H4 (cell line): ENCODE measurements around the gene RNASE13. TPM values are rescaled to one million over a fixed set of nuclear protein-coding genes. Genes with fewer than 3 reads are reported as not detected.
"Not testable (repeated sequence)": the region's sequence is repeated elsewhere in the genome, so short reads cannot be mapped to it uniquely, and the experiment has no call there.

Experiments
- DNase-seq: peaks from one replicate; pipeline ENCODE4 v3.0.0-alpha.2; 2015; ENCODE audit warnings: low spot score
- total RNA-seq: library from RNA; depleted of rRNA; stranded (reverse); fragments of >200 nt; shearing (Covaris generic); gene quantifications from 2 replicates; pipeline ENCODE4 v1.2.3, GENCODE V29; 2014

Gene RNASE13
- total RNA-seq, 1 experiment from 2014 or later: not detected

DNA sequence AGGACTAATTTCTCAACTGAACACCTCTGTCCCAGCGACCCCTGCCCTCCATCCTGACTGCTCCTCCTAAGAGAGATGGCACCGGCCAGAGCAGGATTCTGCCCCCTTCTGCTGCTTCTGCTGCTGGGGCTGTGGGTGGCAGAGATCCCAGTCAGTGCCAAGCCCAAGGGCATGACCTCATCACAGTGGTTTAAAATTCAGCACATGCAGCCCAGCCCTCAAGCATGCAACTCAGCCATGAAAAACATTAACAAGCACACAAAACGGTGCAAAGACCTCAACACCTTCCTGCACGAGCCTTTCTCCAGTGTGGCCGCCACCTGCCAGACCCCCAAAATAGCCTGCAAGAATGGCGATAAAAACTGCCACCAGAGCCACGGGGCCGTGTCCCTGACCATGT lies 8.3 kb upstream of the RNASE13 start:
- no peak for DNase-seq

DNA sequence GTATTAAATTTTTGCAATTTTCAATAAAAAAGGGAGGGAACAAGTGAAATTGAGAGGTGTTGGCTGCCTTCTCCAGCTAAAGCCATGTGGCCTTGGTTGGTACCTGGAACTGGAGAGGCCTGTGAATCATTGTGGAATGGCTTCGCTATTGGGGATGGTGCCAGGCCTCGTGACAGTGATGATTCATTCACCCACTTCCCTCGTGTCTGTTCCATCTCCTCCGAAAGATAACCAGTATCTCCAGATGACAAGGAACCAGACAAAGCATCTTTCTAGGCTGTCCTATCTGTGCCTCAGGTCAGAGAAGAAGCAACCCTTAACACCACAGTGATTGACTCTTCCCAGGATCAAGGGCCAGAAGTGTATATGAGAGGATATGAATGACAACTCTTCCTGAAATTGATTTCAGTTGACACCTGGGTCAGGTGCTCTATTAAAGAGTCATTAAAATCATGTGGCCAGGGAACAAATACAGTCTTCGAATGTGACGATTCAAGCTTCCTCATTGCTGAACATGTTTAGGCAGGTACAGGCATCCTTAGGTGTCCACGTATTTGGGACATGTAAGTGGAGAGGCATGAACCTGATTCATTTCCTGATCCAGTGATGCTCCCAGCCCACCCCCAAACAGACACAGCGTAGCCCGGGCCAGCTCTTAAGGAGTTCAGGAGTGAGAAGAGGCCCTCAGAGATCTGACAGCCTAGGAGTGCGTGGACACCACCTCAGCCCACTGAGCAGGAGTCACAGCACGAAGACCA lies 7.2 kb upstream of the RNASE13 start, which contains the start of gene RNASE7:
Gene RNASE7, plus strand, starts transcription at position 687 of the 758 bp plus-strand sequence. CDS start 631 bp downstream, outside the sequence.
- no peak for DNase-seq

DNA sequence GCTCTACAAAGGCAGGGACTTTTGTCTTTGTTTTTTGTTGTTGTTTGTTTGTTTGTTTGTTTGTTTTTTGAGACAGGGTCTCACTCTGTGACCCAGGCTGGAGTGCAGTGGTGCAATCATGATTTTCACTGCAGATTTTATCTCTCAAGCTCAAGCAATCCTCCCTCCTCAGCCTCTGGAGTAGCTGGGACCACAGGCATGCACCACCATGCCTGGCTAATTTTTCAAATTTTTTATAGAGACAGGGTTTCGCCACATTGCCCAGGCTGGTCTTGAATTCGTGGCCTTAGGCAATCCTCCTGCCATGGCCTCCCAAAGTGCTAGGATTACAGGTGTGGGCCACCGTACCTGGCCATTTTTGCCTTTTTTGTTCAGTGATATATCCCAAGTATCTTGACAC lies 6.3 kb upstream of the RNASE13 start:
- not testable (repeated sequence) for DNase-seq

DNA sequence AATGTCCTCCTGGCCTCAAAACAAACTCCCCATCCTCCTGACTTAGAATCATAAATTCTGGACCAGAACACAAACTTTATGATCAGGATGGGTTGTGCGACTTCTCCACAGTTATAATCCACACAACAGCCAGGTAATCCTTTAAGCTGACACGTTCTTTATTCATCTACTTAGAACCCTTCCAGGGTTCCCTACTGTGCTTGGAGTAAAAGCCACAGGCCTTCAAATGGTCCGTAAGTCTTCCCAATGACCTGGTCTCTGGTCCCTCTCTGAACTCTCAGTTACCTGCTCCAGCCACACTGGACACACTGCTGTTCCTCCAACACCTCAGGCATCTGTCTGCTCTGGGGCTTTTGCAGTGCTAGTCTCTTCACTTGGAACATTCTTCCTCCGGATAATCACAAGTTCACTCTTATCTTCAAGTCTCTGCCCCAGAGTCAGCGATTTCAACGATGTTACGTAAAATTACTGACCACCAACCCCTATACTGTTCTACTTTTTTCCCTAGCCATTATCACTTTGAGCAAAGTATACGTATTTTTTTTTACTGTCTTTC lies 5.8 kb upstream of the RNASE13 start:
- no peak for DNase-seq

DNA sequence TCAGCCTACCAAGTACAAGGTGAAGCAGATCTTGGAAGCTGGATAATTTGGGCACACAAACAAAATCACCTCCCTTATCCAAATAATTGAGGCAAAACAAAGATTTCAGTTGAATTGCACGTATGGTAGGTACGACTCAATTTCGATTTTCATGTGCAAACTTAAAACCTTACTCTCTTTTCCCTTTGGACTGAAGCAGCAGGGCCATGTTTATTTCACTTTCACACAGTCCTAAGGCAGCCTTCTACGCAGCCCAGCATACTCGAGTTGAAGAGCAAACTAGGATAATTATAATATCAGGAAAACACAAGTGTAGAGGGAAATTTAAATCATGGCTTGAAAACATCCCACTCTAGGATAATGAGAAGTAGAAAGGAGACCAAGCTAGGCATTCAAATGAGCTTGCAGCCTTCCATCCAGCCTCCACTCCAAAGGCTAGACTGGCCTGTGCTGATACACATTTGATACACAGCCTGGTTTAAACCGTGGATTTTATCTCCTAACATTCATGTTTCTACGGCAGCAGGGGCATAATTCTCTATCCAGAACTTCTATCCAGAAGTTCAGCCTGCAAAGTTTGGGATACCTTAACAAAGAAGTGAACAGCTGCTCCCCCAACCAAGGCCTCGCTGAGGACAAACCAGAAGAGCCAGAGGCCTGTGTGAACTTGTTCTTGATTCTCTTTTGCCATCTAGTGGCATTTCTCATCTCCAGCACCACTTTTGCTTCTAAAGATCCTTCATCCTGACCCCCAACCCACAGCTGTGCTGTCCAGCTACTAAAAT lies 5.2 kb upstream of the RNASE13 start:
- DNase-seq: peak; percentile 49

DNA sequence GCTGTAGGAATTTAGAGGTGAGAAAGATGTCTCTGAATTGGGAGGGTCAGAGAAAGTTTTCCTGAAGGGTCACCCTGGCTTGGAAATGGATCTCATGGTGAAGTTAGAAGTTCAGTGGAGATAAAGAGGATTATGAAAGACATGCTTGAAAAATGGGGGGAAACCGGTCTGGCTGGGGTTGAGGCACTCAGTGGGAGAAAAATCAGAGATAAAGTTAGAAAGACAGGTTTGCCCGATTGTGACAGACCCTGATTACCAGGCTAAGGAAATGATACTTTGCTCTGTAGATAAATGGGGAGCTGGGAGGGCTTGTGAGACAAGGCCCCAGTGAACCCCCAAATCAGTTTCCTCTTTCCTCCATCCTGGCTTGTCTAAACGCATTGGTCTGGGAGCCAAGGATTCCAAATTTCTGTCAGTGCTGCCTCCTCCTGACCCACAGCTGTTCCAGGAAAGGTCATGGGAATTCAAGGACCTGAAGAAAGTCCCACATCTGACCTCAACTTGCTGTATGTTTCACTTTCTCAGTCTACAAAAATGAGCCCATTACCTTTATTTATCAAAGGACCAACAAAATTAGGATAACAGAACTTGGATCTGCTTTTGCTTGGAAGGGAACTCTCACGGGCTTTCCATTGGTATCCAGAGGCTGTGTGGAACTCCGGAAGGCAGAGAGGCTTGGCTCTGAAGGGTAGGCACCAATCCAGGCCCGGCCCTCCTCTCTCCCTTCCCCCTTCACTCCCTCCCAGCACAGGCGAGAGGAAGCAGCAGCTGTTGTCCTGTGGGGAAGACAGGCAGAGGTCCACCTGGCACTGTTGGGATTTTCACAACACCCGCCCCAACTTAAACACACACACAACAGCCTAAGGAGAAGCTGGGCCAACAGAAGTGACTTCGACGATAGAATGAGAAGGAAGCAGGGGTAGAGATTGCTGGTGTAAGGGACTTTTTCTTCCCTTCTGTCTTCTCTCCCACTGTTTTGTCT lies 4.1 kb upstream of the RNASE13 start:
- no peak for DNase-seq

DNA sequence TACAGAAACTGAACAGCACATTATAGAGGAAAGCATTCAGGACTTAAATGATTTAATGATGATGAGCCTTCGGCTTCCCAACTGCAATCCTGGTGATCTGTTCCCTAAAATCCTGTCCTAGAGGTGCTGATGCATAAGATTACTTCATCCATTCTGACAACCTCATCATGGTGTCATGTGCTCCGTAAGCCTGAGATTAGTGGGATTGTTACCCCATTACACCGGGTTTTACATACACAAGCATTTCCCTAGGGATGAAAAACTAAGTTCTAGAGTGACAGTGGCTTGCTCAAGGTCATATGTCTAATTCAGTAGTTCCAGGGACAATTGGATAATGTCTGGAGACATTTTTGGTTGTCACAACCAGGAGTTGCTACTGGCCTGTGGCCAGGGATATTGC lies 2.5 kb upstream of the RNASE13 start:
- no peak for DNase-seq

DNA sequence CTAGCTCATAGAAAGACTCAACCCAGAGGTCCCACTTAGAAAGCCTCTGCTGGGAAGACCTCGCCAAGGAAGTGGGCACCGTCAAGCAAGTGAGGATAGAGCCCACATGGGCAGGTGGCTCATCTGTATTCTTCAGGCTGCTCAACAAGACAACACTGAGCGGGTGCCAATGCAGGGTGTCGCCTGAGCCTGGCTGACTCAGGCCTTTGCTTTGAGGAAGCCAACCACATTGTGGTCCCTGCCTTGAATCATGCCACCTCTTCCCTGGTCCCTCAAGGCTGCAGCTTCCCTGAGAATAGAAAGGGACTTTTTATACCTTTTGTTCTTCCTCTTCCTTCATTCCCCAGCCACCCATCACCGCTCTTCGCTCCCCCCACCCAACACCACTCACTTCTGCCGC lies 2.1 kb upstream of the RNASE13 start:
- DNase-seq: no peak

DNA sequence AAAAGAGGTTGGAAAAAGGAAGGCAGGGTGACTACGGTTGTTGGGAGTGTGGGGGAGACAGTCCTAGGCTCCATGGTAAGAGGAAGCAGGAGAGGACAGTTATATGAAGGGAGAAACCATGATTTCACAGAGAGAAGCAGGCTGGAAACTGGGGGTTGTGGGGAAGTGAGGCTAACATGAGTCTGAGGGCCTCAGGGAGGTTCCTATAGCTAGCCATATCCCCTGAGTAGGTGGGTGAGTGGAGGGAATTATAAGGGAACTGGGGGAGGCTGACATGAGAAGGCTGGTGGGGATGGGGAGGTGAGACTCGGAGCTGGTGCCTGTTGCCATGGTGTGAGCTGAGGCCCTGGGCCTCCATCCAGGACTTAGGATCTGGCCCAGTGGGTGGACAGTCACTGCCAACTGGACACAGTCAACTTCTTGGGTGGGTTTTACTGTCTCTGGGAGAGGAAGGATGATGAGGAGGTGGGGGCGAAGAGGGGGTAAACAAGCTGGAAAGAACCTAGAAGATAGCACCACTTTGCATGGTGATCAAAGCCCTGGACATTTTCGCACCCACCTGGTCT lies 1.4 kb downstream of the RNASE13 start:
- DNase-seq: no peak

DNA sequence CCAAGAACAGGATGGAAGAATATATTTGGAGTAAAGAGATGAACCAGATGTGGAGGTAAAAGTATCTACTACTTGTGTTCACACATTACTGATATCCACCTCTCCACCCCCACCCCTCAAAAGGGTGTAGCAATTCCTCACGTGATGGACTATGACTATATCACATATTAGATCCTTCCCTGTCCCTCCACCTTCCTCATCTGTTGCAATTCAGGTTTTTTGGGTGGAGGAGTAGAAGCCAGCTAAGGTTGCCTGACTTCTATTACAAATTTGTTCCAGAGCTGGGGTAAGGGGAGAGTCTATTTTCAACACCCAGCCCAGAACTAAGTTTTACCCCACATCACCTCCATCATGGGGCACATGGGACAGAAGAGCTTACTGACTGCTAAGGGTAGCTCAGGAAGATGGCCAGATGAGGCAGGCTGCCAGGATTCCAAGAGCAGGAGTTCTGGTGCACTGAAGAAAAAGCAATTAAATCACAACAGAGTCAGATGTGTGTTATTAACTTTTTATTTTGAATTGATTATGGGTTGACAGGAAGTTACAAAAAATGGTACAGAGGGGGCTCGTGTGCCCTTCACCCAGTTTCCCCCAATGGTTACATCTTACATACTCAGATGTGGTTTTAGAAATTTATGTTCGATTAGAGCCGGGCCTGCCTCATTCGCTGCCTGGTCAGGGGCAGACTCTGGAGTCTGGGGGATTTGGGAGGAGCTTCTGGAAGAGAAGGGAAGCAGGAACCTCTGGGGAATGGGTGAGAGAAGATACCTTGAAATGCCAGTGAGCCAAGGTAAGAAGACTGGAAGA lies 2.1 kb downstream of the RNASE13 start:
- DNase-seq: no peak

DNA sequence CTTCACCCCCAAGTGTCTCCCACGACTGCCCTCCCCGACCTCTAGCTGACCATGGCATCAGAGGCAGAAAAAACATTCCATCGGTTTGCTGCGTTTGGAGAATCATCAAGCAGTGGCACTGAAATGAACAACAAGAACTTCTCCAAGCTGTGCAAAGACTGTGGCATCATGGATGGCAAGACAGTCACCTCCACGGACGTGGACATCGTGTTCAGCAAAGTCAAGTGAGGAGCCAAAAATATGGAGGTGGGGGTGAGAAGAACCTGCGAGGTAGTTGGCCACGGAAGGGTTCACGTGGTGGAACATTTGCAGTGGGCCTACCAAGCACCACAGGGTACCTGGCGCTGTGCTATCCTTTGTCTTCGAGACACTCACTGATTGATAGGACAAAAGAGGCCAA lies 4.1 kb downstream of the RNASE13 start:
- DNase-seq: no peak

DNA sequence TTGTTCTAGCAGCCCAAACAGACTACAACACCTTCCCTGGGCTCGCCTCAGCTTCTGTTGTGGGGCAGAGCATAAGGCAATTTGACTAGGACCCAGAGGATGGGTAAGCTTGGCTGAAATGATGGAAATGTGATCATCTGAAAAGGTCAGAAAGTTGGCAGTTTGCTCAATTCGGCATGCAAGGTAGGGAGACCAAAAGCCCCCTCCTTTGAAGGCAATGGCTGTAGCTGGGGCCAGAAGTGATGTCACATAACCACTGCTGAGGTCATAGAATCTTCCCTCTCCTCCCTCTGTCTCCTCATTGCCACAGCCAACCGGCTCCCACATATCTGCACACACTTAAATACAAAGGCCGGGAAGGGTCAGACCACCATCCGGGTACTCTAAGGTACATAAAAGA lies 4.7 kb downstream of the RNASE13 start, which contains the start of gene TPPP2:
Gene TPPP2, plus strand, starts transcription at position 301 of the 400 bp plus-strand sequence. CDS start 365 bp downstream, outside the sequence.
- DNase-seq: no peak

DNA sequence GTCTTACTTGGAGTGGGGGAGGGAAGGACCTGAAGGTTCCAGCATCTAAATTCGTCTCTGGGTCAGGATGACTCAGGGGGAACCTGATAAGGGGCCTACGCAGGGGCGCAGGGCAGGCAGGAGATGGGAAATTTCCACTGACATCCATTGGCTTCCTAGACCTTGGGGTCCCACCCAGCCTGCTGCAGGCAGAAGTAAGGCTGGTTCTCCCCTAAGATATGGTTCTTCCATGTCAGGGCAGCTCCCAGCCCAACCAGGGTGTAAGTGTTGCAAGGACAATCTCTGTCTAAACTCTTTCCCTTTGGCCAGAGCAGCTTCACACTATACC lies 7.7 kb downstream of the RNASE13 start:
- no peak for DNase-seq

DNA sequence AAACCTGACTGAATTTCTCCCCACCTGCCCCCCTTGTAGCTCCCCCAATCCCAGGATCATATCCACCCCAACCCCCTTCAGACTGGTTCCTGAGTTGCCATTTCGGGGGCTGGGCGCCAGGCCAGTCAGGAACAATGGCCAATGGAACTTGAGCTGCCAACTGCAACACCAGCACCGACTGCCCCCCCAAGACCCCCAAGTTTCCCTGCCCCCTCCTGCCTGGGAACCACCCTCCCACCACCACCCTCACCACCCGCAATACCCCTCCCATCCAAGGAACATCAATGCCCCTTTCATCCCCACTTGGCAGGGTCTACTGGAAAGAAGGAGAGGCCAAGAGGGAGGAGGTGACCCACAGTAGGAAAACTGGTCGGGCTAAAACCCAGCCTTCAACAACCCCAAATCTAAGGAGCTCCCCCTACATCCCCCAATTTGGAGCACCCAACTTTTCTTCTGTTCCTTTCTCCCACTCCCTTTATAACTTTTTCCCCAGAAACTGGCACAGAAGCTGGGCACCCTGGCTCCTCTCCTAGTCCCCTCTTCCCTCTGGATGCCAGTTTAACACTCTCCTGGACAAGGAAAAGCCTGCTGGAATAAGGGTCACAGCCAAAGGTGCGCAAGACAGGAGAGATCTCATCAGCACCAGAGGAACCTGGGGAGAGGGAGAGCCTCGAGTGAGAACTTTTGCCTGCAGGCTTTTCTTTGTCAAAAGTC lies 8.2 kb downstream of the RNASE13 start:
- DNase-seq: no peak

DNA sequence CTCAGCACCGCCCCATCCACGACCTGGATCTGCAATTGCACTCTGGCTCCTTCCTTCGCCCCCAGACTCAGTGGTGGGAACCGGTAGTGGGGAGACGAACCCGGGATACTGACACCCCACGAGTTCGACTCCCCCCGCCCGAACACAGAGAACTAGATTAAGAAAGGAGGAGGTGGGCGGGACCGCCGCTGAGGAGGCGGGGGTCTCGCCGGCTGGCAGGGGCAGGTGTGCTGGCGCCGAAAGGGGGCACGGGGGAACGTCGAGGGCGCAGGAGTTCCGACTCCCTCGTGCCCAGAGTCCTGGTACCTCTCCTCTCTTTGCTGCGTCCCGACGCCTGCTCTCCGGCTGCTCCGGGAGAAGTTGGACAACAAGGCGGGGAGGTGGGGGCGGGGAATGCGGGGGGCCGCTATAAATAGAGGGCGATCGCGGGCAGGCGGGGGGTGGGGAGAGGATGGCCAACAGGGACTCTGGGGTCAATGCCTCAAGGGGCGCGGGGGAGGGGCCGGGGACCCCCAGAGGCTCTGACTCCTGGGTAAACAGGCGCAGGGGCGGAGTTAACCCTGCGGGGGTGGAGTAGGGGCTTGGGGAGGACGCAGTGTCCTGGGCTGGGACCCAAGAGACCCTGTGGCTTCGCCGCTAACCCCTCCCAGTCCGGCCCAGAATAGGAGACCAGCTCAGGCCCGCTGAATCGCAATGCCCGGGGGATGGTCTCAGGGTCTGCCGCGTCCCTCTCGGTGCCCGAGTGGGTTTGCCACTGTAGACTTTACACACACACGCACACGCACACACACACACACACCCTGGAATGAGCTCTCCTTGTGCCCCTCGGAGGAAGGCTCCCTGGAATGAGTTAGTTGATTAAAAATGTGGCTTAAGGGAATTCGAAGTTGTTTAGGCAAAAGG lies 9.0 kb downstream of the RNASE13 start:
- DNase-seq: no peak

DNA sequence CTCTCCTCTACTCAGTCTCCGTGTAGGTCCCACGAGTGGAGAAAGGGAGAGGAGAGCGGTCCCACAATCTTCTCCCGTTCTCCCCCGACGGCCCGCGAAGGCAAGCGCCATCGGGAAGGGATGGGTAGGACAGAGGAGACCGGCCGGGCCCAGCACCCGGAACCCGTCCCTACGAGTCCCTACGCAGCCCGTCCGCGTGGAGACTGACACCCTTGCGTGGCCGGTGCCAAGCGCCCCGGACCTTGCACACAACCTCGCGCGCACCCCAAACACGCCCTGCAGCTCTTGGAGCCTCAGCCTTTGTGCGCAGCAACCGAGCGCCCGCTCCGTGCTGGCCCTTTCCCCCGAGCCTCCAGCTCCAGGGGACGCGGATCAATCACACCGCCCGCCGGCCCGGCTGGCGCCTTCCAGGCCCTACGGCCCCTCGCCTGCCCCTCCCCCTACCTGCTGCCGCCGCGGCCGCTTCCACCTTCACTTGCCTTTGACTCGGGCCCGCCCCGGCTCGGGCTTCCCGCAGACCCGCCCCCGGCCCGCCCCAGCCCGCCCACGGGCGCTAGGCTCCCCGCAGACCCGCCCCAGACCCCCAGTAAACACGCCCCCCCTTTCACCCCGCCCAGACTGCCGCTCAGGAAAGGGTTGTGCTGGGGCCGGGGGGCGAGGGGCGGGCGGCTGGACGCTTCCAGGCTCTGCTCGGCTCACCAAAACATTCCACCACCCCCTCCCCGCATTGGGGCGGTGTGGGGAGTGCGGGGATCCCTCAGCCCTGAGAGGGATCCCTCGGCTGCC lies 9.8 kb downstream of the RNASE13 start, which contains the start of gene NDRG2:
Gene NDRG2, minus strand, starts transcription at position 477 of the 786 bp plus-strand sequence. CDS start 1,746 bp downstream, outside the sequence.
- no peak for DNase-seq

DNA sequence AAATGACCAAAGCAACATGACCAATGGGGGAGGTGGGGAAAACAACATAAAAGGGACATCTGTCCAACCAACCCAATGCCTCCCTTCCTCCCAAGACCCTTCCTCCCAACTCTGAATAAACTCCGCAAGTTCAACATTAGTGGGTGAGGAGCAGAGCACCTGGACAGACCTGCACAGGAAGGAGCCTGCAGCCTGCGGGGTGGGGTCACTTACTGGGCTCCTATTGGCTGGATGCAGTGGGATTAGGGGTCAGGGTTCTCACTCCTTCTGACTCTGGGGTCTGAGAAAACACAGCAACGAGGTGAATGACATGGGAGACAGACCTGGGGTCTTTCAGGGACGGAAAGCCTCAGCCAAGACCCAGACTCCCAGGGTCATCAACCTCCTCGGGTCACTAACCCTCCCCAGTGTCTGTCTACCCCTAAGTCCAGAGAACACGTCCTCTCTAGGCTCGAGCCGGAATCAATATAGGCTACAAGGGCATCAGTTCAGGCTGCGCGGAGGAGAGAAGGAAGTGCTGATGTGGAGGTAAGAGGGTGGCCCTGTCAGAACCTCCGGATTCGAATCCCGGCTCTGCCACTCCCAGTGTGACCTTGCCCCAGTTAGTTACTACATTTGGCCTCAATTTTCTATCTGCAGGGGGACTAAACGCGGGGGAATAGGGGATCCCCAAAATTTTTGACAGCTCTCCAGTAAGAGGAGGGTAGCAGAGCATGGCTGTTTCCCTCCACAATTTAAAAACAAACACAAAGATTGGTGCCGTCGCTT lies 10.6 kb downstream of the RNASE13 start:
- no peak for DNase-seq
